Measurements from ENCODE around the gene ERF. TPM values are rescaled to one million over a fixed set of nuclear protein-coding genes. Genes with fewer than 3 reads are reported as not detected.

ERF gene
- total RNA-seq, 2 donors from 2014 or later: 46.6 to 49.8 TPM

DNA sequence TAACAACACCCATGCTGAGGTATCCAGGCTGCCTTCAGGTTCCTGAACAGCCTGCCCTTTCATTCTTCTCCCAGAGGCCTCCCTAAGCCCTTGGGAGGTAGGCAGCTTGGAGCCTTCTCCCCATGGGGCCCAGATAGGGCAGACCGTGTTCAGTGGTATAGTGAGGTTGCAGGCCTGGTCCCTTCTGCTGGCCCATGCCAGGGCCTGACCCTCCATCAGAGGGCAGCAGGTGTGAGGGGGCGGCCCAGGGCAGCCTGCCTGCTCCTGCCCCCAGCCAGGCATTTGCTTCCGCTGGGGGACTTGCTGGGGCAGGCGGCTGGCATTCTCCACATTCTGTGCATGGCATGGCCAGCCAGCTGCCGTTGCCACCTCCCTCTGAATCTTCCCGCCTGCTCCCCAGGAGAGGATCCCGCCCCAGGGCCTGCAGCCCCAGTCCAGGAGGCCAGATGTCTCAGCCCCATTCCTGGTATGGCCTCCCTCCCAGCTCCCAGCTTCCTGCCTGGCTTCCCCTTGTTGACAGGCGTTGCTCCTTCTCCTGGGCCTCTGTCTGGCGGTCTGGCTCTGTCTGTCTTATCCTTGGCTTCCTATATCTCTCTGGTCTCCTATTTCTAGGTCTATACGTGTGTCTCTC, 23.0 kb upstream of the ERF start:
- TF ChIP-seq, protein P1, sequence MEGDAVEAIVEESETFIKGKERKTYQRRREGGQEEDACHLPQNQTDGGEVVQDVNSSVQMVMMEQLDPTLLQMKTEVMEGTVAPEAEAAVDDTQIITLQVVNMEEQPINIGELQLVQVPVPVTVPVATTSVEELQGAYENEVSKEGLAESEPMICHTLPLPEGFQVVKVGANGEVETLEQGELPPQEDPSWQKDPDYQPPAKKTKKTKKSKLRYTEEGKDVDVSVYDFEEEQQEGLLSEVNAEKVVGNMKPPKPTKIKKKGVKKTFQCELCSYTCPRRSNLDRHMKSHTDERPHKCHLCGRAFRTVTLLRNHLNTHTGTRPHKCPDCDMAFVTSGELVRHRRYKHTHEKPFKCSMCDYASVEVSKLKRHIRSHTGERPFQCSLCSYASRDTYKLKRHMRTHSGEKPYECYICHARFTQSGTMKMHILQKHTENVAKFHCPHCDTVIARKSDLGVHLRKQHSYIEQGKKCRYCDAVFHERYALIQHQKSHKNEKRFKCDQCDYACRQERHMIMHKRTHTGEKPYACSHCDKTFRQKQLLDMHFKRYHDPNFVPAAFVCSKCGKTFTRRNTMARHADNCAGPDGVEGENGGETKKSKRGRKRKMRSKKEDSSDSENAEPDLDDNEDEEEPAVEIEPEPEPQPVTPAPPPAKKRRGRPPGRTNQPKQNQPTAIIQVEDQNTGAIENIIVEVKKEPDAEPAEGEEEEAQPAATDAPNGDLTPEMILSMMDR (IDR thresholded peaks at IDR 0.05): no peak
- Histone ChIP-seq H3K9me3 (no peaks in the 10 kb centered on the region), H3K36me3 (peaks cover 25% of the 10 kb centered on the region), H3K27me3 (replicated peaks; ENCODE audit: insufficient read depth) (no peaks in the 10 kb centered on the region), H3K4me1 (ENCODE audit: control insufficient read depth in 1 of 2, low read depth in 2 of 2) (peaks cover 55 to 77% of the 10 kb centered on the region in 2 donors), H3K4me3 (peak overlapping the region; percentile 81), H3K27ac (peak overlapping the region; percentile 91 to 95)
- no peak for ATAC-seq (ENCODE audit: insufficient number of reproducible peaks, low FRiP score, low read depth)
- no peak for DNase-seq (ENCODE audit: low spot score)

DNA sequence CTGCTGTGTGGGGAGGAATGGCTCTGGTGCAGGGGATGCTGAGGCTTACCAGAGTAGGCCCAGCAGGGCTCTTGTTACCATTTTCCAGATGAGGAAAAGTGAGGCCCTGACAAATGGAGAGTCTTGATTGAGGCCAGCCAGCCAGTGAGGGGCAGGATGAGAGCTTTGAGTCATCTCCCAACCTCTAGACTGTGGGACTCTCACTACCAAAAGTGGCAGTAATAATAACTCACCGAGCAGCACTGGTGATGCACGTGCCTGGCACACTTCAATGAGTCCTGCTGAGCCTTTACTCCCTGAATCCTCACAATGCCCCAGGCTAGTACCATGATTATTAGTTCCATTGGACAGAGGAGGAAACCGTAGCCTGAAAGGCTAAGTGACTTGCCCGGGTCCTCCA, 21.9 kb upstream of the ERF start:
- TF ChIP-seq, protein P1 (IDR thresholded peaks at IDR 0.05): no peak
- H3K9me3 ChIP-seq: no peaks in the 10 kb centered on the region
- peaks cover 30% of the 10 kb centered on the region for H3K36me3 ChIP-seq
- peaks cover 46 to 74% of the 10 kb centered on the region in 2 donors for H3K4me1 ChIP-seq (ENCODE audit: control insufficient read depth in 1 of 2, low read depth in 2 of 2)
- DNase-seq (ENCODE audit: low spot score) (no peak), ATAC-seq (ENCODE audit: insufficient number of reproducible peaks, low FRiP score, low read depth) (no peak)
- no peaks in the 10 kb centered on the region for H3K27me3 ChIP-seq (replicated peaks; ENCODE audit: insufficient read depth)
- peak overlapping the region; percentile 91 to 95 for H3K27ac ChIP-seq
- H3K4me3 ChIP-seq: no peak overlapping the region

DNA sequence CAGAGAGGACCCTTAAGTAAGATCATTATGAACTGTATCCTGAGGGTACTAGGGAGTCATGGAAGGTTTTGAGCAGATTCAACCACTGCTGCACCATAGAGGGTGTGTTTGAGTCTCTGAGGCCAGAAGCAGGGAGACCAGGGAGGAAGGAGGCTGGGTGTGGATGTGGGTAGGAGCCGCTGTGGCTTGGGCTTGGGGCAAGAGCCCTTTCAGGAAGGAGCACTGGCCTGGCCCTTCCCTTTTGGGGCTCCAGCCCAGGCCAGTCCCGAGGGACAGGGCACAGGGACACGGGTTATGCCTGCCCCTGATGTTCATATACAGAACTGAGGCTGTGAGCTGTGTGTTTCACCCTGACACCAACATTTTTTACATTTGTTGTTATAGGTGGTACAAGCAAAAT, 21.4 kb upstream of the ERF start:
- Histone ChIP-seq H3K27ac (peak overlapping the region; percentile 91 to 95), H3K9me3 (no peaks in the 10 kb centered on the region), H3K4me3 (no peak overlapping the region), H3K36me3 (peaks cover 30% of the 10 kb centered on the region), H3K27me3 (replicated peaks; ENCODE audit: insufficient read depth) (no peaks in the 10 kb centered on the region), H3K4me1 (ENCODE audit: control insufficient read depth in 1 of 2, low read depth in 2 of 2) (peaks cover 43 to 74% of the 10 kb centered on the region in 2 donors)
- DNase-seq (ENCODE audit: low spot score) (no peak), ATAC-seq (ENCODE audit: insufficient number of reproducible peaks, low FRiP score, low read depth) (no peak)
- TF ChIP-seq, protein P1 (IDR thresholded peaks at IDR 0.05): no peak

DNA sequence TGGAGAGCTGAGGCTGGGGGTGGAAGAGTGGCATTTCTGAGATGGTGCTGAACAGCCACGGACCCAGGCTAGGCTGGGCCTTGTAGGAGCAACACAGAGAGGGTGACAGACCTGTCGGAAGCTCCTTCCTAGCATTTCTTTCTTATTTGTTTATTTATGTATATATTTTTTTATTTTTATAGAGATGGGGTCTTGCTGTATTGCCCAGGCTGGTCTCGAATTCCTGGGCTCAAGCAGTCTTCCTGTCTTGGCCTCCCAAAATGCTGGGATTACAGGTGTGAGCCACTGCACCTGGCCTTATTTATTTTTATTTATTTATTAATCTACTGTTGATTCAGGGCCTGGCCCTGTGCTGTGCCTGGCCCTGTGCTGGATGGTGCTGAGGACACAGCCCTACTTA, 20.6 kb upstream of the ERF start:
- TF ChIP-seq, protein P1 (IDR thresholded peaks at IDR 0.05): no peak
- ATAC-seq (ENCODE audit: insufficient number of reproducible peaks, low FRiP score, low read depth) (no peak), DNase-seq (ENCODE audit: low spot score) (no peak)
- Histone ChIP-seq H3K27me3 (replicated peaks; ENCODE audit: insufficient read depth) (no peaks in the 10 kb centered on the region), H3K4me1 (ENCODE audit: control insufficient read depth in 1 of 2, low read depth in 2 of 2) (peaks cover 49 to 79% of the 10 kb centered on the region in 2 donors), H3K9me3 (no peaks in the 10 kb centered on the region), H3K27ac (peak overlapping the region; percentile 91 to 95), H3K36me3 (peaks cover 30% of the 10 kb centered on the region), H3K4me3 (no peak overlapping the region)

DNA sequence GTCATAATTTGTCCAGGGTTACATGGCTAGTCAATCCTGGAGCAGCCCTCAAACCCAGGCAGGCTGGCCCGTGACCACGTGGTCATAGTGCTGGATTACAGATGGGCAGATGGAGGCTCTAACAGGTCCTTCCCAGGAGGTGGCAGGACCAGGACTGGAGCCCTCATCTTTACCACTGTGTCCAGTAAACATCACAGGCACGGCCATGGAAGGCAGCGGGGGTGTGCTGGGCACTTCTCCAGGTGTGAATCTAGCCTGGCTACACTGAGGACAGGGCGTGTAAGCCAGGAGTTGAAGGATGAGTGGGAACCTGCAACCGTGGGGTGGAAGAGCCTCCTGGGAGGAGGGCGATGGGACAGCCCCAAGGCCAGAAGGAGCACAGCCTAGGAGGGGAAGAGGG, 20.2 kb upstream of the ERF start:
- no peaks in the 10 kb centered on the region for H3K27me3 ChIP-seq (replicated peaks; ENCODE audit: insufficient read depth)
- H3K36me3 ChIP-seq: peaks cover 30% of the 10 kb centered on the region
- ATAC-seq (ENCODE audit: insufficient number of reproducible peaks, low FRiP score, low read depth): no peak
- no peak for DNase-seq (ENCODE audit: low spot score)
- H3K4me1 ChIP-seq (ENCODE audit: control insufficient read depth in 1 of 2, low read depth in 2 of 2): peaks cover 50 to 83% of the 10 kb centered on the region in 2 donors
- no peak overlapping the region for H3K4me3 ChIP-seq
- H3K9me3 ChIP-seq: no peaks in the 10 kb centered on the region
- TF ChIP-seq, protein P1 (IDR thresholded peaks at IDR 0.05): no peak
- H3K27ac ChIP-seq: peak overlapping the region; percentile 14 to 31
